OCI-LY7 (cell line): Measurements from ENCODE around the gene RTCB. TPM values are rescaled to one million over a fixed set of nuclear protein-coding genes. Genes with fewer than 3 reads are reported as not detected.

Experiments used
- BruUV-seq: library from RNA; stranded (reverse); fragments of 400-500 nt; replicated peaks from 2 replicates; lab custom pipeline; 2021; lab: Mats Ljungman, UMichigan
- CTCF ChIA-PET: fragments of 300-600 bp; sonication (Branson Sonifier 250); formaldehyde crosslinking; loops from one replicate; lab custom pipeline; 2022; ENCODE audit warnings: antibody characterized with exemption; ENCODE audit not compliant: unreplicated experiment; lab: Charles Lee
- POLR2A ChIA-PET: fragments of 300-600 bp; sonication (Branson Sonifier 250); formaldehyde crosslinking; loops from one replicate; lab custom pipeline; 2022; ENCODE audit warnings: antibody characterized with exemption; lab: Charles Lee
- DNase-seq: peaks from one replicate; pipeline ENCODE4 v3.0.0-alpha.2; 2015; ENCODE audit warnings: low spot score
- H2AFZ ChIP-seq: fragments of 200-600 bp; sonication (generic), shearing (Covaris generic); 2 replicates; pipeline ENCODE4 v1.6.1; 2014; ENCODE audit warnings: mild to moderate bottlenecking, antibody characterized with exemption, low read length, moderate library complexity
- H3K27ac ChIP-seq: fragments of 200-600 bp; sonication (generic); 2 replicates; pipeline ENCODE4 v1.5.1; 2014; ENCODE audit warnings: mixed run types, low read depth, mild to moderate bottlenecking, moderate library complexity, low read length, inconsistent platforms; ENCODE audit not compliant: poor library complexity, severe bottlenecking
- H3K36me3 ChIP-seq: fragments of 200-600 bp; sonication (generic); 2 replicates; pipeline ENCODE4 v1.6.1; 2014; ENCODE audit warnings: mild to moderate bottlenecking, antibody characterized with exemption, low read length, moderate library complexity, mixed read lengths; ENCODE audit not compliant: insufficient read depth
- H3K4me1 ChIP-seq: fragments of 200-600 bp; sonication (generic); 2 replicates; pipeline ENCODE4 v1.5.1; 2014; ENCODE audit warnings: mild to moderate bottlenecking, low read length; ENCODE audit not compliant: insufficient read depth, poor library complexity, severe bottlenecking
- H3K4me2 ChIP-seq: fragments of 200-600 bp; sonication (generic); 2 replicates; pipeline ENCODE4 v1.6.1; 2014; ENCODE audit warnings: mild to moderate bottlenecking, low read length
- H3K4me3 ChIP-seq: fragments of 200-600 bp; sonication (generic); 2 replicates; pipeline ENCODE4 v1.5.1; 2014; ENCODE audit warnings: mild to moderate bottlenecking, low read depth, low read length; ENCODE audit not compliant: poor library complexity, severe bottlenecking
- H3K79me2 ChIP-seq: fragments of 200-600 bp; sonication (generic); 2 replicates; pipeline ENCODE4 v1.6.1; 2016; ENCODE audit warnings: low read depth, mild to moderate bottlenecking, low read length, moderate library complexity, mixed read lengths; ENCODE audit not compliant: insufficient read depth
- H3K9me2 ChIP-seq: fragments of 200-600 bp; sonication (generic); 2 replicates; pipeline ENCODE4 v1.6.1; 2016; ENCODE audit warnings: mild to moderate bottlenecking, low read length, mixed read lengths; ENCODE audit not compliant: insufficient read depth
- H3K9me3 ChIP-seq: fragments of 200-600 bp; sonication (generic); 2 replicates; pipeline ENCODE4 v1.6.1; 2014; ENCODE audit warnings: mild to moderate bottlenecking, mixed run types, low read length, mixed read lengths
- H4K20me1 ChIP-seq: fragments of 200-600 bp; sonication (generic); 2 replicates; pipeline ENCODE4 v1.6.1; 2014; ENCODE audit warnings: mild to moderate bottlenecking, antibody characterized with exemption, low read length, moderate library complexity, mixed read lengths; ENCODE audit not compliant: insufficient read depth
- CTCF ChIP-seq: fragments of 200-600 bp; sonication (generic); conservative IDR thresholded peaks from 2 replicates; pipeline ENCODE4 v1.5.1; 2014; ENCODE audit warnings: mild to moderate bottlenecking, antibody characterized with exemption, low read length, moderate library complexity, mixed read lengths
- EZH2phosphoT487 ChIP-seq: fragments of 200-600 bp; sonication (generic); IDR thresholded peaks from 2 replicates; pipeline ENCODE4 v1.6.1; 2018; ENCODE audit warnings: low read depth, borderline replicate concordance, mild to moderate bottlenecking, mixed run types, antibody characterized with exemption, low read length, moderate library complexity, mixed read lengths
- intact Hi-C: fragments of 100-400 bp; cut with micrococcal nuclease; formaldehyde crosslinking; loops from one replicate; pipeline ENCODE4 v1.10.0; 2022; ENCODE audit not compliant: unreplicated experiment
- total RNA-seq, 2 experiments: library from RNA; depleted of rRNA in 1 of 2; stranded (reverse); fragments of >200 nt in 1 of 2; shearing (Covaris generic) in 1 of 2; gene quantifications; 2 replicates each; pipeline ENCODE4 v1.2.3, GENCODE V29; 2014 to 2022

The RTCB gene
- total RNA-seq, 2 experiments from 2014 or later: 29.9 to 37.2 TPM

- no TSS peak for BruUV-seq
- TF ChIP-seq CTCF: no peak
- Histone ChIP-seq H4K20me1 (no peaks in the 10 kb centered on the region), H3K27ac (no peak overlapping the region), H3K9me2 (no peaks in the 10 kb centered on the region), H3K4me1 (no peaks in the 10 kb centered on the region), H3K79me2 (no peaks in the 10 kb centered on the region), H3K4me3 (no peak overlapping the region), H3K4me2 (no peak overlapping the region), H2AFZ (no peak overlapping the region), H3K36me3 (no peaks in the 10 kb centered on the region), H3K9me3 (no peaks in the 10 kb centered on the region)
- DNase-seq: peak; percentile 1
- intact Hi-C loops: no loop called here
- CTCF ChIA-PET: no interaction called here
- POLR2A ChIA-PET: no interaction called here
These were observed 57.4 kb downstream of the RTCB start for GRCh38 chr22:32354360-32355351.

GRCh38 chr22:32353840-32354239, 58.2 kb downstream of the RTCB start:
- CTCF ChIA-PET: no interaction called here
- no TSS peak for BruUV-seq

More at GRCh38 chr22:32353840-32354239, 58.2 kb downstream of the RTCB start:
- Histone ChIP-seq H3K4me3 (no peak overlapping the region), H3K4me2 (no peak overlapping the region), H2AFZ (no peak overlapping the region), H3K27ac (no peak overlapping the region), H3K79me2 (no peaks in the 10 kb centered on the region), H3K36me3 (no peaks in the 10 kb centered on the region), H3K4me1 (no peaks in the 10 kb centered on the region), H3K9me3 (no peaks in the 10 kb centered on the region), H4K20me1 (no peaks in the 10 kb centered on the region), H3K9me2 (no peaks in the 10 kb centered on the region)
- TF ChIP-seq EZH2phosphoT487: no peak
- TF ChIP-seq CTCF: no peak
- intact Hi-C loops: no loop called here
- DNase-seq: no peak
- POLR2A ChIA-PET: no interaction called here
